K562 (cell line): ENCODE results near the gene CNOT10. TPM values are rescaled to one million over a fixed set of nuclear protein-coding genes. Genes with fewer than 3 reads are reported as not detected.

ENCODE experiments used
- MAZ ChIP-seq, 2 experiments: fragments of 450-650 bp in 1 of 2; sonication (generic) in 1 of 2; formaldehyde crosslinking; IDR thresholded peaks in 1 of 2; conservative IDR thresholded peaks in 1 of 2; 2 replicates each; pipeline versions ENCODE4 v1.4.0 to v1.5.0; 2020; ENCODE audit warnings: mild to moderate bottlenecking in 1 of 2, missing genetic modification reagents in 1 of 2
- MXI1 ChIP-seq: IDR thresholded peaks from 2 replicates; pipeline ENCODE4 v1.6.1; 2011; ENCODE audit warnings: low read depth, mild to moderate bottlenecking, improper control_type of control experiment, low read length
- NEUROD1 ChIP-seq: fragments of 150-350 bp; IDR thresholded peaks from 2 replicates; pipeline ENCODE4 v1.6.1; 2014; ENCODE audit warnings: borderline replicate concordance, low read length, low read depth; ENCODE audit not compliant: partially characterized antibody
- SETDB1 ChIP-seq: IDR thresholded peaks from one replicate; pipeline ENCODE4 v1.6.1; 2012; ENCODE audit warnings: low read length, control low read depth, inconsistent platforms
- TAF15 ChIP-seq: fragments of 200-400 bp; formaldehyde crosslinking; IDR thresholded peaks from 2 replicates; pipeline ENCODE4 v1.6.1; 2017; ENCODE audit warnings: mild to moderate bottlenecking, low read depth, low read length, moderate library complexity
- polyA plus RNA-seq, 8 experiments: library from polyadenylated mRNA; depleted of rRNA in 4 of 8; stranded (reverse) in 5 of 8; unstranded in 3 of 8; fragments of >200 nt; fragmentation: Nextera tagmentation in 2 of 8; fragmentation: Illumina TruSeq in 1 of 8; extraction: Ambion mirVana in 2 of 8; extraction: Trizol in 1 of 8; gene quantifications; 2 replicates each; pipeline versions ENCODE4 v1.2.1 to v1.2.3, GENCODE V29; 2011 to 2014; ENCODE audit warnings: inconsistent platforms in 1 of 8, missing spikeins in 1 of 8
- total RNA-seq, 7 experiments: library from RNA; depleted of rRNA in 6 of 7; stranded (reverse); fragments of >200 nt in 6 of 7; fragmentation: Illumina TruSeq in 2 of 7; extraction: Trizol in 2 of 7; gene quantifications; 2 replicates each; pipeline versions ENCODE4 v1.2.1 to v1.2.3, GENCODE V29; 2011 to 2021; ENCODE audit warnings: low replicate concordance in 1 of 7
- TF ChIP-seq, protein P1 (sequence below): fragments of 250-450 bp; sonication (Bioruptor Pico); IDR thresholded peaks from 2 replicates; pipeline ENCODE4 v1.8.0; 2021; ENCODE audit warnings: moderate library complexity, mild to moderate bottlenecking, inconsistent platforms
- TF ChIP-seq, protein P2 (sequence below), 2 experiments: fragments of 450-650 bp in 1 of 2; sonication (generic) in 1 of 2; formaldehyde crosslinking in 1 of 2; IDR thresholded peaks; 2 replicates each; pipeline versions ENCODE4 v1.7.1 to v1.9.0; 2016 to 2022; ENCODE audit warnings: inconsistent platforms in 1 of 2, mild to moderate bottlenecking in 1 of 2, missing genetic modification reagents in 1 of 2
- TF ChIP-seq, protein P3 (sequence below): fragments of 450-650 bp; IDR thresholded peaks from 2 replicates; pipeline ENCODE4 v1.6.1; 2016; ENCODE audit warnings: low read depth, mild to moderate bottlenecking, moderate library complexity
- TF ChIP-seq, protein P4 (sequence below): sonication (generic); formaldehyde crosslinking; IDR thresholded peaks from 2 replicates; pipeline ENCODE4 v1.8.0; 2023; ENCODE audit warnings: mild to moderate bottlenecking, missing genetic modification reagents

Gene CNOT10
- total and polyA plus RNA-seq, 9 of the 15 experiments (the other 6 are each of a cell fraction or from before 2014, with no cell fraction given), result 35.7 to 114 (median 81.9) TPM

DNA sequence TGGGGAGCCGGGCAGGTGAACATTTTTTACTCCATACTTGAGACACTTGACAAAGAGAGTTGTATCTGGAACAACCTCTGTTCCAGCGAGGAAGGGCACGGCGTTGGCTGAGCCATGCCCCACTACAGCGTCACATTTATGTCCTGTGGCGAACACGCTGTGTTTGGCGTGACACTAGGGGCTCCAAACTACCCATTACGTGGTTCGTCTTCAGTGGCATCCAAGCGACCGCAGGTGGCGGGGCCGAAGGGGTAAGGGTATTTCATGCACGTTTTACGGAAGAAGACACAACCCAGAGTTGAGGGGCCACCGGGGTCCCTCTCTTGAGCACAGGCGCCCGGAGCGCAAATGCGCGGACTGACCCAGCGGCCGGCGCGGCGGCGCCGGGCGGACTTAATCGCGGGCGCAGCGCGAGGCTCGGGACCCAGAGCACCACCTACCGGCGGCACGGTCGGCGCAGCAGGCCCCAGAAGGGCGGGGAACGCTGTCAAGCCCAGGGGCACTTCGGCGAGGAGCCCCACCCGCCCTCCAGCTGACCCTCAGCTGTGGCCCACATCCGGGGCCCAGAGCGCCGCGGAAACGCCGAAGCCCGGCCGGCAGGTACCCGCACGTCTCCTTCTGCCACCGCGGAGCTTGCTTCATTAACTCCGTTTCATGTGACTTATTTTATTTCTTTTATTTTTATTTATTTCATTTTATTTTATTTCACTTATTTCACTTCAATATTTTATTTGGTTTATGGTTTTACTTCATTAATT, 96.4 kb downstream of the CNOT10 start (continued):
- TF ChIP-seq, protein P1, sequence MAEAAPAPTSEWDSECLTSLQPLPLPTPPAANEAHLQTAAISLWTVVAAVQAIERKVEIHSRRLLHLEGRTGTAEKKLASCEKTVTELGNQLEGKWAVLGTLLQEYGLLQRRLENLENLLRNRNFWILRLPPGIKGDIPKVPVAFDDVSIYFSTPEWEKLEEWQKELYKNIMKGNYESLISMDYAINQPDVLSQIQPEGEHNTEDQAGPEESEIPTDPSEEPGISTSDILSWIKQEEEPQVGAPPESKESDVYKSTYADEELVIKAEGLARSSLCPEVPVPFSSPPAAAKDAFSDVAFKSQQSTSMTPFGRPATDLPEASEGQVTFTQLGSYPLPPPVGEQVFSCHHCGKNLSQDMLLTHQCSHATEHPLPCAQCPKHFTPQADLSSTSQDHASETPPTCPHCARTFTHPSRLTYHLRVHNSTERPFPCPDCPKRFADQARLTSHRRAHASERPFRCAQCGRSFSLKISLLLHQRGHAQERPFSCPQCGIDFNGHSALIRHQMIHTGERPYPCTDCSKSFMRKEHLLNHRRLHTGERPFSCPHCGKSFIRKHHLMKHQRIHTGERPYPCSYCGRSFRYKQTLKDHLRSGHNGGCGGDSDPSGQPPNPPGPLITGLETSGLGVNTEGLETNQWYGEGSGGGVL, result no peak
- TF ChIP-seq TAF15 (no peak), MAZ (CRISPR knock-in tag; conservative IDR thresholded peaks at IDR 0.05 in 1 of 2, IDR thresholded peaks at IDR 0.05 in 1 of 2) (peak; percentile 65 to 96), MXI1 (peak; percentile 36; the same call in 1 of the 2 replicates), NEUROD1 (peak; percentile 9), SETDB1 (no peak)
- TF ChIP-seq, protein P2, sequence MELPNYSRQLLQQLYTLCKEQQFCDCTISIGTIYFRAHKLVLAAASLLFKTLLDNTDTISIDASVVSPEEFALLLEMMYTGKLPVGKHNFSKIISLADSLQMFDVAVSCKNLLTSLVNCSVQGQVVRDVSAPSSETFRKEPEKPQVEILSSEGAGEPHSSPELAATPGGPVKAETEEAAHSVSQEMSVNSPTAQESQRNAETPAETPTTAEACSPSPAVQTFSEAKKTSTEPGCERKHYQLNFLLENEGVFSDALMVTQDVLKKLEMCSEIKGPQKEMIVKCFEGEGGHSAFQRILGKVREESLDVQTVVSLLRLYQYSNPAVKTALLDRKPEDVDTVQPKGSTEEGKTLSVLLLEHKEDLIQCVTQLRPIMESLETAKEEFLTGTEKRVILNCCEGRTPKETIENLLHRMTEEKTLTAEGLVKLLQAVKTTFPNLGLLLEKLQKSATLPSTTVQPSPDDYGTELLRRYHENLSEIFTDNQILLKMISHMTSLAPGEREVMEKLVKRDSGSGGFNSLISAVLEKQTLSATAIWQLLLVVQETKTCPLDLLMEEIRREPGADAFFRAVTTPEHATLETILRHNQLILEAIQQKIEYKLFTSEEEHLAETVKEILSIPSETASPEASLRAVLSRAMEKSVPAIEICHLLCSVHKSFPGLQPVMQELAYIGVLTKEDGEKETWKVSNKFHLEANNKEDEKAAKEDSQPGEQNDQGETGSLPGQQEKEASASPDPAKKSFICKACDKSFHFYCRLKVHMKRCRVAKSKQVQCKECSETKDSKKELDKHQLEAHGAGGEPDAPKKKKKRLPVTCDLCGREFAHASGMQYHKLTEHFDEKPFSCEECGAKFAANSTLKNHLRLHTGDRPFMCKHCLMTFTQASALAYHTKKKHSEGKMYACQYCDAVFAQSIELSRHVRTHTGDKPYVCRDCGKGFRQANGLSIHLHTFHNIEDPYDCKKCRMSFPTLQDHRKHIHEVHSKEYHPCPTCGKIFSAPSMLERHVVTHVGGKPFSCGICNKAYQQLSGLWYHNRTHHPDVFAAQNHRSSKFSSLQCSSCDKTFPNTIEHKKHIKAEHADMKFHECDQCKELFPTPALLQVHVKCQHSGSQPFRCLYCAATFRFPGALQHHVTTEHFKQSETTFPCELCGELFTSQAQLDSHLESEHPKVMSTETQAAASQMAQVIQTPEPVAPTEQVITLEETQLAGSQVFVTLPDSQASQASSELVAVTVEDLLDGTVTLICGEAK (IDR thresholded peaks at IDR 0.05), result 0 out of 2 replicates have a peak, but pooled peaks have one; percentile 18
- TF ChIP-seq, protein P2 (CRISPR knock-in tag; IDR thresholded peaks at IDR 0.05), result no peak
- TF ChIP-seq, protein P3, sequence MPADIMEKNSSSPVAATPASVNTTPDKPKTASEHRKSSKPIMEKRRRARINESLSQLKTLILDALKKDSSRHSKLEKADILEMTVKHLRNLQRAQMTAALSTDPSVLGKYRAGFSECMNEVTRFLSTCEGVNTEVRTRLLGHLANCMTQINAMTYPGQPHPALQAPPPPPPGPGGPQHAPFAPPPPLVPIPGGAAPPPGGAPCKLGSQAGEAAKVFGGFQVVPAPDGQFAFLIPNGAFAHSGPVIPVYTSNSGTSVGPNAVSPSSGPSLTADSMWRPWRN, result no peak
- TF ChIP-seq, protein P4, sequence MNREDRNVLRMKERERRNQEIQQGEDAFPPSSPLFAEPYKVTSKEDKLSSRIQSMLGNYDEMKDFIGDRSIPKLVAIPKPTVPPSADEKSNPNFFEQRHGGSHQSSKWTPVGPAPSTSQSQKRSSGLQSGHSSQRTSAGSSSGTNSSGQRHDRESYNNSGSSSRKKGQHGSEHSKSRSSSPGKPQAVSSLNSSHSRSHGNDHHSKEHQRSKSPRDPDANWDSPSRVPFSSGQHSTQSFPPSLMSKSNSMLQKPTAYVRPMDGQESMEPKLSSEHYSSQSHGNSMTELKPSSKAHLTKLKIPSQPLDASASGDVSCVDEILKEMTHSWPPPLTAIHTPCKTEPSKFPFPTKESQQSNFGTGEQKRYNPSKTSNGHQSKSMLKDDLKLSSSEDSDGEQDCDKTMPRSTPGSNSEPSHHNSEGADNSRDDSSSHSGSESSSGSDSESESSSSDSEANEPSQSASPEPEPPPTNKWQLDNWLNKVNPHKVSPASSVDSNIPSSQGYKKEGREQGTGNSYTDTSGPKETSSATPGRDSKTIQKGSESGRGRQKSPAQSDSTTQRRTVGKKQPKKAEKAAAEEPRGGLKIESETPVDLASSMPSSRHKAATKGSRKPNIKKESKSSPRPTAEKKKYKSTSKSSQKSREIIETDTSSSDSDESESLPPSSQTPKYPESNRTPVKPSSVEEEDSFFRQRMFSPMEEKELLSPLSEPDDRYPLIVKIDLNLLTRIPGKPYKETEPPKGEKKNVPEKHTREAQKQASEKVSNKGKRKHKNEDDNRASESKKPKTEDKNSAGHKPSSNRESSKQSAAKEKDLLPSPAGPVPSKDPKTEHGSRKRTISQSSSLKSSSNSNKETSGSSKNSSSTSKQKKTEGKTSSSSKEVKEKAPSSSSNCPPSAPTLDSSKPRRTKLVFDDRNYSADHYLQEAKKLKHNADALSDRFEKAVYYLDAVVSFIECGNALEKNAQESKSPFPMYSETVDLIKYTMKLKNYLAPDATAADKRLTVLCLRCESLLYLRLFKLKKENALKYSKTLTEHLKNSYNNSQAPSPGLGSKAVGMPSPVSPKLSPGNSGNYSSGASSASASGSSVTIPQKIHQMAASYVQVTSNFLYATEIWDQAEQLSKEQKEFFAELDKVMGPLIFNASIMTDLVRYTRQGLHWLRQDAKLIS (CRISPR knock-in tag), result peak; percentile 68; the same call in 1 of the 2 replicates
